ENCODE measurements around the gene TNFSF10. TPM values are rescaled to one million over a fixed set of nuclear protein-coding genes. Genes with fewer than 3 reads are reported as not detected.

TNFSF10 gene
- total RNA-seq, 1 donor from 2014 or later: not detected

DNA sequence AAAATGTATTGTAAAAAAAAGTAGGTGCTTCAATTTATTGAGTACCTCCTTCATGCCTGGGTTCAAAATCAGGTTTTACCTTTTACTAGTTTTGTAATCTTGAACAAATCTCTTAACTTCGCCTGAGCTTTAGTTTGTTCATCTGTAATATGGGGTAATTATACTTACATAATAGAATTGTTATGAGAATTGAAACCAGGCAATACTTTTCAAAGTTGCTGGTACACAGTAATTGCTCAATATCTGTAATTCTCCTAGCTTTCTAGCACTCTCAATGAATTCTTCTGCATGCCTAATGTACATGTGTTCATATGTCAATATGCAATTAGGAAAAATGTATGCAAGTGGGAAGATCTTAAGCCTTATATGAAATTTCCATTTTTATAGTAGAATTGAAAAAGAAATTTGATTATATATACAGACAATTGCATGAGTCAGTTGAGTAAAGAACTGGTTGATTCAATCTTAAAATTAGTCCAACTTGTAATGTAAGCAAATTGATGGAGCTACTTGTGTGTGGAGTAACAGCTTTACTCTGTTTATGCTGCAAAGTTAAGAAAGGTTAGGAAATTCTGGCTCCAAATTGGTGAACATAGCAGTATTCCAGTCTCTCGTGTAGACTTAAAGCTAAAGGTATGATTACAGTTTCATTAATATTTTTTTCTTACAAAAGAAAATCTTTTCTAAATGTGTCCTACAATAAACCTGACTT, 4.1 kb downstream of the TNFSF10 start:
- no peak for DNase-seq (ENCODE audit: low read depth)

DNA sequence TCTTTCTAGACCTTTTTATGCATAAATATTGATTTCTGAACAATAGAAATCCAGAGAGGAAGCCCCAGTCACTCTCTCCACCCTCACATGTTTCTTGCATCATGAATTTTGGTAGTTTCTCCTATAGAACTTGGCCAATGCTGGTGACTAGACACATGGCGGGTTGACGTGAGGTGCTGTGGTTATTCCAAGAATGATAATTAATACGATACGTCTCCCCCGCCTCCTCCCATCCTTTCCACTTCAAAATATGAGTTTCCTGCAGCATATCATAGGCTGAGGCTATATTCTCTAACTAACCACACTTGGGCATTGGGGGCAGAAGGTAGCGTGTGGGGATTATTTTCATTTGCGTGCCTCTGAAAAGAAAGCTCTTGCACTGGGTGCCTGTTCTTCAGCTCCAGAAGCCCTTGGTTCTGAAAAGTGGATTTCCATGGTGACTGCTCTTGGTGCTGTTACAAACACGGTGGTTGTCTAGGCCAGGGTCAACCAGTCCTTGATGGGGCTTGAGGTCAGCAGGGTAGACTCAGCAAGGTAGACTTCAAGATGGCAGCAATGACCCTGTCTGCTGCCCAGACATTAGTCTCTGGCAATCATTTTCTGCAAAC, 5.3 kb downstream of the TNFSF10 start:
- DNase-seq (ENCODE audit: low read depth): no peak

DNA sequence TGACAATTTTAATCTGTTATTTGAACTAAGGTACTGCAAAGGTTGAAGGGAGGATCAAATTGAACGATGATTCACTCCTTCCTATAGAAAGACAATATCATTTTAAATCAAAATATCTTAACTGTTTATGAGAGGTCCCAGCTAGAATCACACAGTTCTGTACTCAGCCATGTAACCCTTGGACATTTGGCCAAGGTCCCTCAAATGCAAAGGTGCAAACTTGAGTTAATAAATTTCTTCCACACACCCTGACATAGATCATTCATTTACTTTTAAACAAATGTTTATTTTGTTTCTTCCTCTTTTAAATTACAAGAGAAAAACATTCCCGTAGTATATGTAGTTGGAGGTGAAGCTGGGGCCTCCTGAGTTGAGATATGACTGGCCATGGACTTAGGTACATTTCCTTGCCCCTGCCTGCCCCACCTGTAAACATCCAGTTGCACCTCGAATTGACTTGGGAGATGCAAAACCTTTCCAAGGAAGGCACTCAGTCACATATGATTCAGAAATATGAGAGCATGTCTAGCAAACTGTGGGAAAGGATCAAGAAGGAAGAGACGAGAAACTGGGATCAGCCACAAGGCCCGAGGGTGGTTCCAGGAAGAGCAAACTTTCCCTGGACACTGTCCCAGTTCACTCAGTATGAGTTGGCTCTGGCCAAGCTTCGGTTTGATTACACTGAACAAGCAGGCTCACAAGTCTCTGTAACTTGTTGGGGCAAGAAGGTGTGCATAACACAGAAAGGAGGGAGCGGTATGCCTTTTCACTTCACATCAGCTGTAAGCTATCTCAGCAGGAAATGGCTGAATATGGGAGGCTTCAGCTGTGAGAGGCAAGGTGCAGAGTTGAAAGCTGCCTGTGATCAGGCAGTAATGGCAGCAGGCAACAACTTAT, 6.7 kb downstream of the TNFSF10 start:
- DNase-seq (ENCODE audit: low read depth): peak; percentile 62

DNA sequence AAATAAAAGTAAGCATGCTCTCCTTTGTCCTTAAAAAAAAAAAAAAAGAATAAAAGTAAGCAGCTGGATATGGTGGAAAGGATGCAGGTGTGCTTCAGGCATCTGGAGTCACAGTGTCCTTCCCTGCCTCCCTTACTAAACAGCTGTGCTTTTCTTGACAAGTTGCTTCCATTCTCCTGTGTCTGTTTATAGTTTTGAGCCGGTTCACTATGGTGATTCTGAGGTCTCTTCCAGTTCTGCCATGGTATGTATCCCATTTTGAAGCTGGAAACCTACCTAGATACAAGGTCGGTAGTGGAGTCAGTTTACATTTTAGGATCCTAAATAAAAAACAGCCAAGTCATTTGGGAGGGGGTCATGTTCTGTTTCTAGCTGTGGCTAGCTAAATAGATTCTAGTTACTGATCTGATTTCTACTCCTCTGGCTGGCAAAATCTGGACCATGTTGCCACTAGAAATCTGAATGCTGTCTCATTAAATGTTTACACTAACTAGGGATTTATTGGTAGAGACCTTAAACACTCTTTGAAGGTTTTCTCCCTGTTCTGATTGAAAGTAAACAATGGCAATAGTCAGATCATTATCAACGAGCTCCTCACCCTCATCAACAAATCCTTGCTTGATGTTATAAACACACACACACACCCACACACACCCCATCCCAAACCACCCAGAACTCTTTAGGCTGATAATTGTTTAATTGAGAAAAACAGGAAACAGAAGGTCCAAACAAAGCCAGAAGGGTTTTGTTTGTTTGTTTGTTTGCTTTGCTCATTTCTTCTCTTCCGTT, 7.9 kb downstream of the TNFSF10 start:
- peak; percentile 38 for DNase-seq (ENCODE audit: low read depth)

DNA sequence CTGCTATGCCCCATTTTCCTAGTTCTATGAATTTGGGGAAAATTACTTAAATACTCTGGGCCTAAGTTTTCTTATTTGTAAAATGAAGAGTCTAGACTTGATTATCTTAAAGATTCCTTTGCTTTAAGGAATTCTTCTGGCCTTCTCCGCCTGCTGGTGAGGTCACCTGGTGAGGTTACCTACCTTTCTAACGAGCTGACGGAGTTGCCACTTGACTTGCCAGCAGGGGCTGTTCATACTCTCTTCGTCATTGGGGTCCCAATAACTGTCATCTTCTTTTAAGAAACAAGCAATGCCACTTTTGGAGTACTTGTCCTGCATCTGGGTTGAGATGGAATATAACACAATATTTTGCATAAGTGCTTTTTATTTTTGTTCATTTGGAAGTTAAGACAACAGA, 8.6 kb downstream of the TNFSF10 start:
- DNase-seq (ENCODE audit: low read depth): no peak

DNA sequence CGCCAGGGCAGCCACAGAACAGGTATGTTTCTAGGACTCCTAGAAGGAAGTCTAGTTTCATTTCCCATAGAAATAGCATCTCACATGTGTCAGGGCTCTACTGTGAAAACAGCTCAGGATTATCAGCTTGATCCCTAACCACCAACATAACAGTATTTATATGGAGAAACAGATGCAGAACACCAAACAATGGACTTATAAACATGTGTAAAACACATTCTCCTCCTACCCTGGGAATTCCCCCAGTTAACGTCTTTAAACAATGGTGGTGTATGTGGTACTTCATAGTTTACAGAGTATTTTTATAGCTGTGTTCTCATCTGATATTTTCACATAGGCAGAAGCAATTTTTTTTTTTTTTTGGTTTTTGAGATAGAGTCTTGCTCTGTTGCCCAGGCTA, 9.7 kb downstream of the TNFSF10 start:
- DNase-seq (ENCODE audit: low read depth): no peak

DNA sequence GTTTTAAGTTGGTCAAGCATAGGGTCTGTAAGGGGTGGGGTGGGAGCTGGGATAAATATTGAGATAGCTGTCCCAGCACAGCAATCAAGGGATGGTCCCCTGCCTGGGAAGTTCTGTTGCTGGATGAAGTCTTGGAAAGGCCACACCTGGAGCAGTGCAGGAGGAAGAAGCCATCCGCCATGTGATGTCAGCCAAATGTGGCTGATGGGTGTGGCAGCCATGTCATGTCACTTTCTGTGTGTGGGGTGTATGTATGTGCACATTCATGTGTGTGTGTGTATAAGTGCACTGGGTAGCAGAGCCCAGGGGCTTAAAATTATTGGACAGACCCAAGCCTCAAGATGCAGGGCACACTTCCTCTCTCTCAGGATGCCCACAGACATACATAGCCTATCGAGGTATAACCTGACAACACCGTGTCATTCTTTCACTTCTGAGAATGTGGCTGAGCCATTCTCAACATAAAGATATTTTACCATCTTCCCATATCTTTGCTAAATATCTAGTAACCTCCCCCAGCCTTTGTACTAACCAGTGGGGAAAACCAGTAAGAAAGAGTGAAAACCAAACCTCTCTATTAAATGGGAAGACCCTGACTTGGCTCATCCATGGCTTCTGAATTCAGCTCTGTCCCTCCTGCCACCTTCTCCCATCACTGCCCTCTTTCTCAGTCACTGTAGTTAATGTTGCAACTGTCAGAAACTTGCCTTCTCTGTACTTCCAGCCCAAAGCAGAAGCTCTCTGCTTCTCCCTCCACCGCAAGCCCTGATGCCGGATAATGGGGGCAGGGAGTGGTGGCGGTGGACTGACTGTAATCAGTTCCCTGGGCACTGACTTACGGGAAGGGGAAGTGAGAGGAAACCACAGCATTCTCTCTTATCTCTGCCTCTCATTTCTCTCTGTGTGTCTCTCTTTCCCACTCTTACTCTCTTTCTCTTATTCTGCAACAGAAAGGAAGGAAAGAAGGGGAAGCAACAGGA, 11.2 kb downstream of the TNFSF10 start:
- DNase-seq (ENCODE audit: low read depth): no peak

DNA sequence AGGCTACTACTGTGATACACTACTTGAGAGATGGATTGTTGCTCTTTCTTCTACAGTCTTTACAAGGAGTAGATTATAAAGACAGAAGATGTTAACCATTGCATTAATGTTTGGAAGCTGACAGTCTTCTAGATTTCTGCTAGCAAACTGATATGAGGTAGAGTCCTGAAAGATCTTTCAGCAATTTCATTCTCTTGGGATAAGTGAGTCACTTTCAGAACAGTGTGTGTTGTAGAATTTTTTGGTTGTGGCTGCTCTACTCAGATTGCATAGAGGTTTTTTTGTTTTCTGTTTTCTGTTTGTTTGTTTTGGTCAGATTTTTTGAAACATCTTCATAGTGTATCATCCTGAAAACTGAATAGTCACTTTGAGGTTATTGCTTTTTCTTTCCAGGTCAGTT, 17.1 kb downstream of the TNFSF10 start:
- no peak for DNase-seq (ENCODE audit: low read depth)

DNA sequence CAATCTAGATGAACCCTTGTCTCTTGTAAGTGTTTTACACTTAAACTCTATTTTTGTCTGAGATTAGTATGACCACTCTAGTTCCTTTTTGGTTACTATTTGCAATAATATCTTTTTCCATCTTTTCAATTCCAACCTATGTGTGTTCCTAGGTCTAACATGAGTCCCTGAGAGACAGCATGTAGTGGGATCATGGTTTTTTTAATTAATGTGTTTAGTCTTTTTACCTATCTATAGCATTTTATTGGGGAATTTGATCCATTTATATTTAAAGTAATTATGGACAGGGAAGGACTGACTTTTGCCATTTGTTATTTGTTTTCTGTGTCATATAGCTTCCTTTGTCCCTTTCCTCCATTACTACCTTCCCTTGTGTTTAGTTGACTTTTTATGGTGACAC, 21.7 kb downstream of the TNFSF10 start:
- DNase-seq (ENCODE audit: low read depth): no peak

DNA sequence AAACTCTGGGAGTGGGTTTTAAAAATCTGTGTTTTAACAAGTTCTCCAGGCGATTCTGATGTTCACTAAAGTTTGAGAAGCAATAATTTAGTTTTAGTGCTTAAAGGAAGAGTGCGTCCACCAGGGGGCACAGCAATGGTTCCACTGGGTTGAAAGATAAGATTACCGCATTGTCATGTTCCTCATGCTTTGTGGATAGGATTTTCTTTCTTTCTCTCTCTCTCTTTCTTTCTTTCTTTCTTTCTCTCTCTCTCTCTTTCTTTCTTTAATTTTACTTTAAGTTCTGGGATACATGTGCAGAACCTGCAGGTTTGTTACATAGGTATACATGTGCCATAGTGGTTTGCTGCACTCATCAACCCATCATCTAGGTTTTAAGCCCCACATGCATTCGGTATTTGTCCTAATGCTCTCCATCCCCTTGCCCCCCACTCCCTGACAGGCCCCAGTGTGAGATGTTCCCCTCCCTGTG, 33.0 kb downstream of the TNFSF10 start:
- DNase-seq (ENCODE audit: low read depth): peak; percentile 77

DNA sequence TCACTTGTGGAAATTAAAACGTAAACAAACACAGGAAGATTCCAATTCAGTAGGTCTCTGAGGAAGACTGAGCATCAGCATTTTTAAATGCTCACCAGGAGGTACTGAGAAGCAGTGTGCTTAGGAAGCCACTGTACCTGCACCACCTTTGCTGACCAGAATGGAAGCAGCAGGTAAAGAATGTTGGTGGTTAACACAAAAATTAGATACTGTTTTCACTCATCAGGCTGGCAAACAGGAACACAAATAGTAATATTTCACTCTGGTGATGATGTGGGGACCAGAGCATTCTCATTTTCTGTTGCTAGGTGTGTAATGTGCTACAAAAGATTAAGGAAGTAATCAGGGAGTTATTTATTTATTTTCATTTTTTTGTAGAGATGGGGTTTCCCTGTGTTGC, 45.1 kb downstream of the TNFSF10 start:
- no peak for DNase-seq (ENCODE audit: low read depth)

DNA sequence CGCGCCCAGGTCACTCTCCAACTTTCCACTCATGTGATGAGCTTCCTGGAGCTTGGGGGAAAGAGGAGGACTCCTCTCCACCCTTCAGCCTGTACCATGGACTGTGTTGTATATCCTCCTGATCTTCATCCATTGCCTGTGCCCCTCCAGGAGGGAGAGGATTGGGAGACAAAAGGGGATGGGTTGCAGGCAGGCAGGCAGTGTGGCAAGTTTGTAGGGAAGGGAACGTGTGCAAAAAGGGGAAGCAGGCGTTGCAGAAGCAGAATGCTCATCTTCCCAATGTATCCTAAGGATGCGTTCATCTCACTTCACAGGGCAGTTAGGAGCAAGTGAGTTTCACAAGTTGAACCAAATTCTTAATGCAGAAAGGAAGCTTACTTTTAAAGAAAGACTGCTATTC, 46.9 kb downstream of the TNFSF10 start:
- DNase-seq (ENCODE audit: low read depth): no peak

DNA sequence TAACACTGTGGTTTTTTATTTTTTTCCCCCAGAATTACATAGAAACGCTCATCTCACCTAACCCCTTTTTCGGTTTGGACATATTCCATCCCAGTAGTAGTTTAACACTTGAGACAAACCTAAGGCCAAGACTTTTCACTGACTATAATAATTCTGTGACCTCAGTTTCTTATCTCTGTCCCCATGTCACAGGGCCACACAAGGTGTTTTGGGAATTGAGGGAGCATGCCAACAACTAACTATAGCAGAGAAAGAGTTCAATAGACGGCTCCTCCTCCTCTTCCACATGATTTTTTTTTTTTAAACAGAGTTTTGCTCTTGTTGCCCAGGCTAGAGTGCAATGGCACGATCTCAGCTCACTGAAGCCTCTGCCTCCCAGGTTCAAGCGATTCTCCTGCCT, 47.5 kb downstream of the TNFSF10 start:
- no peak for DNase-seq (ENCODE audit: low read depth)

DNA sequence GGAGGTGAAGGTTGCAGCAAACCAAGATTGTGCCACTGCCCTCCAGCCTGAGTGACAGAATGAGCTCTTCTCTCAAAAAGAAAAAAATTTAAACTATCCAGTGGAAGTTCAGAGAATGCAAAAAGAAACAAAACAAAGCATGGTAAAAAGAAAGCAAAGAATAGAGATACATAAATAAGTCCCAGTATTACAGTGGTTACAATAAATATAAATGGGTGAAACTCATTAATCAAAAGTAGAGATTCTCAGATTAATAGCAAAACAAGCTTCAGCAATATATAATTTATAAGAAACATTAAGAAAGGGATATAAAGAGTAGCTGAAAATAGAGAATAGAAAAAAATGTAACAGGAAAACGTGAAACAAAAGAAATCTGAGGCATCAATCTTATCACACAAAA, 51.3 kb downstream of the TNFSF10 start:
- DNase-seq (ENCODE audit: low read depth): no peak

DNA sequence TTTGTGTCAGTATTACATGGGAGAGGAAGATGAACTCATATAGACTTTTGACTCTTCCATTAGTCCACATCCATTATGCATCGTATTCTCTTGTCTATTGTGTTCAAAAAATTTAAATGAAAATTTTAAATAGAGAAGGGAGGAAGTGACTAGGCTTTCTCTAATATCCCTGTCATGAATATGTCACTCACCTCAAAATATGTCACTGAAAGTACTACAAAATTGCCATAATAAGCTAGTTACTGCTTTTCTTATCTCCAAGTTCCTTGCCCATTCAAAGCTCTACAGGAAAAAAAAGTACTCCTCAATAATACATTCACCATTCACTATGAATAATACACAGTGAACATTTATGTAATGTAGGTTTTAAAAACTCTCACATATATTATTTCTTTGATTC, 52.6 kb downstream of the TNFSF10 start:
- no peak for DNase-seq (ENCODE audit: low read depth)

DNA sequence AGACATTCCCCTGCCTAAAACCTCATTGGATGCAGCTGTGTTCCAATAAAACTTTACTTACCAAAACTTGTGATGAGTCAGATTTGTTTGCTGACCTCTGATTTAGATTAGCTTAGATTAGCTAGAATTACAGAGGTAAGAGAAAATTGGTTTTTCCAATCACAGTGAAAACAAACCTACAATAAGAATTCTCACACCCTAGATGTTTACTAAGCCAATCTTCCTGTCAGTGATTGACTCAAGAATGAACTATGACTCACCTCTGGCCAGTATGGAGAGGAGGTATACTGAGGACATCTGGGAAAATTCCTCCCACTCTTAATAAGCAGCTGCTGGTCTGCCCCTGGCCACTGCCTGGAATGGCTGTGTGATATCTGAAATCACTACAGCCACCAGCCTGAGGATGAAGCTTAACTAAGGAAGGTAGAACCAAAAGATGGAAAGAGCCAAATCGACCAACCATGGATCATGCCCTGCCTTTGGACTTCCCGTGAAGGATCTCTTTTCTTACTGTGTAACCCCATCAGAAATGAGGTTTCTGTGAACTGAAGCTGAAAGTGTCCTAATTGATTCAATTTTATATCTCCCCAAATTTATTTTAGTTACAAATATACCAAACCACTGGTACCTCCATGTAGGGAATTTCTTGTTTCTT, 55.9 kb downstream of the TNFSF10 start:
- peak; percentile 56 for DNase-seq (ENCODE audit: low read depth)

DNA sequence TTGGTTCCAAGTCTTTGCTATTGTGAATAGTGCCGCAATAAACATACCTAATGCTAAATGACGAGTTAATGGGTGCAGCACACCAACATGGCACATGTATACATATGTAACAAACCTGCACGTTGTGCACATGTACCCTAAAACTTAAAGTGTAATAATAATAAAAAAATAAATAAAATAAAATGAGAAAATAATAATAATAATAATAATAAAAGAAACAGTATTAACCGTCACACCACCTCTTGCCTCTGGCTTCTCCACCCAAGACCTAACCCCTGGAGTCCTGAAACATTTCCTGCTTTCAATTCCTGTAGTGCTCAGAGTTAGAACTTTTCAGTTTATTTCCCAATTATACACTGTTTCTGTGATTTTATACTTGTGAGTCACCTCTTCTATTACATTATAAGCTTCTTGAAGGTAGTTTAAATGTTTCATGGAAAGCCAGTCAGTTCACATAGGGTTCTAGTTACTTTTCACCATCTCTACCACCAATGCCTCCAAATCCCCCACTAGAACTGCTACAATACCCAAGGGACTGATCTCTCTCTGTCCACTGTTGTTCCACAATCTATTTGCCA, 56.6 kb downstream of the TNFSF10 start:
- DNase-seq (ENCODE audit: low read depth): no peak

DNA sequence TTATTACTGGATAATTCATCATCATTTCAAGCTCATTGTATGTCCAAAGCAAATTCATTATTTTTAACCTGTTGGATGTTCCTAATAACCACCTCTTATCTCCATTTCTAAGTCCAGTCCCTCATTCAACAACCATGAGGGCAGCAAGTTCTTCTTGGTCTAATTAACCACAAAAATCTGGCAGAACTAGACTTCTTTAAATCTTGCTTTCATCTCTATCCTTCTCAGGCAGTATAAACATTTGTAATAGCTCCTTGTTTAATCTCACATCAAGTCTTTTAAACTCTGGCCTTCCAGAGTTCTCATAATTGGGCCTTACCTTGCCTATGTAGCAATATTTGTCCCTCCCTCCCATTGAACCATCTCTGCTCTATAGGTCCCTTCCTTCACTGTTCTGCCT, 57.9 kb downstream of the TNFSF10 start:
- no peak for DNase-seq (ENCODE audit: low read depth)

DNA sequence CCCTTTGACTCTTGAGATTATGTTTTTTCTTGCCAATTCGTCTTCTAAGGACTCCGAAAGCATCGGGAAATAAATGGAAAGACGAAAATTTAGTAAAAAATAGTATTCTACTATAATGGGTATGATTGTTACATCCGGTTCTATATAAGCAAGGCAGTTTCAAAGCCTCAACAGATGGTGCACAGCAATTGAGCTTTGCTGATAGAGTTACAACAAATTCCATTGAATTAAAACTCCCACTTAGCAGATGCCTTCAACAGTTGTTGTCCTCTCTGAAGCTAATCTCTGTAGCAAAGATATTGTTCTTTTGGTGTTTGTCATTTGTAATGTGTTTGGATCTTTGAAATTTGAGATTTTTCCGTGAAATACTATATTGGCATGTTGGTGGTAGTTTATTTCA, 58.9 kb downstream of the TNFSF10 start:
- peak; percentile 50 for DNase-seq (ENCODE audit: low read depth)
